HEK293 (cell line): ENCODE data around the gene ZNF804A.

Experiments
- CTCF ChIA-PET: fragments of 350-600 bp; formaldehyde crosslinking; extraction: SDS; loops from one replicate; lab custom pipeline; 2021; ENCODE audit warnings: antibody characterized with exemption; lab: Yijun Ruan, JAX
- POLR2A ChIA-PET: fragments of 300-600 bp; formaldehyde crosslinking; extraction: SDS; loops from one replicate; lab custom pipeline; 2020; ENCODE audit warnings: antibody characterized with exemption, inconsistent platforms; lab: Yijun Ruan, JAX
- H3K27ac ChIP-seq: fragments of 200-500 bp; sonication (Bioruptor generic); 2 replicates; pipeline ENCODE4 v1.5.1; 2014; ENCODE audit warnings: low read depth, low read length, control low read depth, inconsistent platforms; ENCODE audit errors: extremely low read depth
- H3K36me3 ChIP-seq, 2 experiments: fragments of 200-500 bp in 1 of 2; sonication (Bioruptor generic) in 1 of 2; 1 replicate in 1 of 2; 2 replicates in 1 of 2; pipeline ENCODE4 v1.5.1; 2014 to 2017; ENCODE audit warnings: inconsistent platforms in 2 of 2, low read length in 2 of 2; ENCODE audit not compliant: control insufficient read depth in 2 of 2, insufficient read depth in 1 of 2
- H3K4me1 ChIP-seq: fragments of 200-500 bp; sonication (Bioruptor generic); 2 replicates; pipeline ENCODE4 v1.5.1; 2014; ENCODE audit warnings: mild to moderate bottlenecking, low read length, inconsistent platforms; ENCODE audit not compliant: control insufficient read depth, insufficient read depth
- H3K4me3 ChIP-seq: 2 replicates; pipeline ENCODE4 v1.5.1; 2011; ENCODE audit warnings: low read depth, mild to moderate bottlenecking, control low read depth, low read length, moderate library complexity
- H3K9me3 ChIP-seq: fragments of 200-500 bp; sonication (Bioruptor generic); 2 replicates; pipeline ENCODE4 v1.5.1; 2014; ENCODE audit warnings: low read depth, low read length, inconsistent platforms; ENCODE audit not compliant: control insufficient read depth, insufficient read depth
- HOXA7 ChIP-seq: sonication (generic); formaldehyde crosslinking; IDR thresholded peaks from 2 replicates; pipeline ENCODE4 v1.8.1; 2022; ENCODE audit warnings: missing genetic modification reagents, borderline replicate concordance
- IKZF3 ChIP-seq: fragments of 450-650 bp; IDR thresholded peaks from 2 replicates; pipeline ENCODE4 v1.5.0; 2018; ENCODE audit warnings: missing biosample characterization, mild to moderate bottlenecking, missing genetic modification characterization, moderate library complexity
- OSR2 ChIP-seq: fragments of 450-650 bp; formaldehyde crosslinking; IDR thresholded peaks from 2 replicates; pipeline ENCODE4 v1.5.1; 2016; ENCODE audit warnings: missing biosample characterization, missing genetic modification characterization
- PRDM1 ChIP-seq: fragments of 450-650 bp; formaldehyde crosslinking; IDR thresholded peaks from 2 replicates; pipeline ENCODE4; 2016; ENCODE audit warnings: missing biosample characterization, missing genetic modification characterization
- REPIN1 ChIP-seq: fragments of 450-650 bp; formaldehyde crosslinking; IDR thresholded peaks from 2 replicates; pipeline ENCODE4 v1.5.1; 2017; ENCODE audit warnings: missing biosample characterization, missing genetic modification characterization, low read depth
- SCRT2 ChIP-seq: fragments of 450-650 bp; formaldehyde crosslinking; IDR thresholded peaks from 2 replicates; pipeline ENCODE4 v1.5.1; 2016; ENCODE audit warnings: missing biosample characterization, missing genetic modification characterization
- SP3 ChIP-seq: fragments of 450-650 bp; formaldehyde crosslinking; IDR thresholded peaks from 2 replicates; pipeline ENCODE4 v1.5.1; 2016; ENCODE audit warnings: missing biosample characterization, missing genetic modification characterization
- YY2 ChIP-seq: fragments of 450-650 bp; formaldehyde crosslinking; IDR thresholded peaks from 2 replicates; pipeline ENCODE4 v1.5.1; 2016; ENCODE audit warnings: missing biosample characterization, missing genetic modification characterization
- ZBTB17 ChIP-seq: fragments of 450-650 bp; formaldehyde crosslinking; IDR thresholded peaks from 2 replicates; pipeline ENCODE4 v1.5.1; 2016; ENCODE audit warnings: missing biosample characterization, missing genetic modification characterization
- ZBTB48 ChIP-seq: fragments of 450-650 bp; formaldehyde crosslinking; IDR thresholded peaks from 2 replicates; pipeline ENCODE4 v1.5.1; 2016; ENCODE audit warnings: missing biosample characterization, missing genetic modification characterization
- ZEB2 ChIP-seq: fragments of 450-650 bp; formaldehyde crosslinking; IDR thresholded peaks from 2 replicates; pipeline ENCODE4 v1.5.1; 2016; ENCODE audit warnings: missing biosample characterization, missing genetic modification characterization
- ZNF114 ChIP-seq: fragments of 450-650 bp; formaldehyde crosslinking; IDR thresholded peaks from 2 replicates; pipeline ENCODE4 v1.5.0; 2017; ENCODE audit warnings: missing biosample characterization, missing genetic modification characterization
- ZNF132 ChIP-seq: fragments of 450-650 bp; formaldehyde crosslinking; IDR thresholded peaks from 2 replicates; pipeline ENCODE4 v1.5.1; 2017; ENCODE audit warnings: missing biosample characterization, missing genetic modification characterization, borderline replicate concordance
- ZNF335 ChIP-seq: fragments of 450-650 bp; formaldehyde crosslinking; conservative IDR thresholded peaks from 2 replicates; pipeline ENCODE4 v1.5.1; 2016; ENCODE audit warnings: missing biosample characterization, missing genetic modification characterization
- ZNF37A ChIP-seq: fragments of 450-650 bp; IDR thresholded peaks from 2 replicates; pipeline ENCODE4 v1.5.1; 2018; ENCODE audit warnings: missing biosample characterization, missing genetic modification characterization
- ZNF416 ChIP-seq: fragments of 450-650 bp; formaldehyde crosslinking; IDR thresholded peaks from 2 replicates; pipeline ENCODE4 v1.5.1; 2016; ENCODE audit warnings: missing biosample characterization, missing genetic modification characterization
- ZNF544 ChIP-seq: fragments of 450-650 bp; formaldehyde crosslinking; IDR thresholded peaks from 2 replicates; pipeline ENCODE4 v1.5.0; 2017; ENCODE audit warnings: missing biosample characterization, missing genetic modification characterization
- ZNF549 ChIP-seq: fragments of 450-650 bp; IDR thresholded peaks from 2 replicates; pipeline ENCODE4 v1.5.1; 2018; ENCODE audit warnings: missing biosample characterization, missing genetic modification characterization, mild to moderate bottlenecking, inconsistent platforms, moderate library complexity
- ZNF561 ChIP-seq: fragments of 450-650 bp; IDR thresholded peaks from 2 replicates; pipeline ENCODE4 v1.5.1; 2018; ENCODE audit warnings: missing biosample characterization, missing genetic modification characterization, borderline replicate concordance
- ZSCAN23 ChIP-seq: fragments of 450-650 bp; formaldehyde crosslinking; IDR thresholded peaks from 2 replicates; pipeline ENCODE4 v1.5.1; 2016; ENCODE audit warnings: missing biosample characterization, missing genetic modification characterization
- TF ChIP-seq, protein P1 (sequence below): fragments of 450-650 bp; formaldehyde crosslinking; IDR thresholded peaks from 2 replicates; pipeline ENCODE4 v1.5.1; 2017; ENCODE audit warnings: missing biosample characterization, missing genetic modification characterization
- TF ChIP-seq, protein P2 (sequence below): fragments of 450-650 bp; formaldehyde crosslinking; IDR thresholded peaks from 2 replicates; pipeline ENCODE4 v1.5.0; 2017; ENCODE audit warnings: missing biosample characterization, missing genetic modification characterization, borderline replicate concordance
- TF ChIP-seq, protein P3 (sequence below): IDR thresholded peaks from 2 replicates; pipeline ENCODE4 v1.6.1; 2011; ENCODE audit warnings: mild to moderate bottlenecking, low read depth, low read length, borderline replicate concordance

The ZNF804A gene

DNA sequence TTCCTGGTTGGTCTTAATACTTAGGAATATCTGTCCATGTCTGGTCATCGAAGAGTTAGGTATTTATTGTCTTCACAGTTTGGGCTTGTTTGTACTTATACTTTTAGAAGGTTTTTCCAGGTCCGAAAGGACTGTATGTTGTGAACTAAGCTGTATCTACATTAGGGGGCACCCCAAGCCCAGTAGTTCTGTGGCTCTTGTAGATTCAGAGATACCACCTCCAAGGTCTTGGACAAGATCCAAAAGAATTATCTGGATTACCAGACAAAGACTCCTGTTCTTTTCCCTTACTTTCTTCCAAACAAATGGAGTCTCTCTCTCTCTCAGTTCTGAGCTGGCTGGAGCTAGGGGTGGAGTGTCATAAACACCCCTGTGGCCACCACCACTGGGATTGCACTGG, 328.7 kb downstream of the ZNF804A start:
- no peak overlapping the region for H3K27ac ChIP-seq
- ChIA-PET POLR2A (no interaction called here), CTCF (no interaction called here)
- H3K36me3 ChIP-seq: no peaks in the 10 kb centered on the region
- no peak overlapping the region for H3K4me3 ChIP-seq
- no peaks in the 10 kb centered on the region for H3K4me1 ChIP-seq
- no peak for TF ChIP-seq ZBTB17 (tag by site-specific recombination)
- TF ChIP-seq, protein P1, sequence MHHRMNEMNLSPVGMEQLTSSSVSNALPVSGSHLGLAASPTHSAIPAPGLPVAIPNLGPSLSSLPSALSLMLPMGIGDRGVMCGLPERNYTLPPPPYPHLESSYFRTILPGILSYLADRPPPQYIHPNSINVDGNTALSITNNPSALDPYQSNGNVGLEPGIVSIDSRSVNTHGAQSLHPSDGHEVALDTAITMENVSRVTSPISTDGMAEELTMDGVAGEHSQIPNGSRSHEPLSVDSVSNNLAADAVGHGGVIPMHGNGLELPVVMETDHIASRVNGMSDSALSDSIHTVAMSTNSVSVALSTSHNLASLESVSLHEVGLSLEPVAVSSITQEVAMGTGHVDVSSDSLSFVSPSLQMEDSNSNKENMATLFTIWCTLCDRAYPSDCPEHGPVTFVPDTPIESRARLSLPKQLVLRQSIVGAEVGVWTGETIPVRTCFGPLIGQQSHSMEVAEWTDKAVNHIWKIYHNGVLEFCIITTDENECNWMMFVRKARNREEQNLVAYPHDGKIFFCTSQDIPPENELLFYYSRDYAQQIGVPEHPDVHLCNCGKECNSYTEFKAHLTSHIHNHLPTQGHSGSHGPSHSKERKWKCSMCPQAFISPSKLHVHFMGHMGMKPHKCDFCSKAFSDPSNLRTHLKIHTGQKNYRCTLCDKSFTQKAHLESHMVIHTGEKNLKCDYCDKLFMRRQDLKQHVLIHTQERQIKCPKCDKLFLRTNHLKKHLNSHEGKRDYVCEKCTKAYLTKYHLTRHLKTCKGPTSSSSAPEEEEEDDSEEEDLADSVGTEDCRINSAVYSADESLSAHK: no peak
- no peak for TF ChIP-seq PRDM1 (tag by site-specific recombination)
- TF ChIP-seq ZSCAN23: no peak
- TF ChIP-seq ZEB2: no peak
- no peak for TF ChIP-seq ZNF335 (tag by site-specific recombination)
- TF ChIP-seq REPIN1: no peak
- TF ChIP-seq ZNF114 (tag by site-specific recombination): no peak
- no peak for TF ChIP-seq ZNF544
- no peak for TF ChIP-seq ZNF561 (tag by site-specific recombination)
- TF ChIP-seq ZNF549 (tag by site-specific recombination): no peak
- TF ChIP-seq, protein P2, sequence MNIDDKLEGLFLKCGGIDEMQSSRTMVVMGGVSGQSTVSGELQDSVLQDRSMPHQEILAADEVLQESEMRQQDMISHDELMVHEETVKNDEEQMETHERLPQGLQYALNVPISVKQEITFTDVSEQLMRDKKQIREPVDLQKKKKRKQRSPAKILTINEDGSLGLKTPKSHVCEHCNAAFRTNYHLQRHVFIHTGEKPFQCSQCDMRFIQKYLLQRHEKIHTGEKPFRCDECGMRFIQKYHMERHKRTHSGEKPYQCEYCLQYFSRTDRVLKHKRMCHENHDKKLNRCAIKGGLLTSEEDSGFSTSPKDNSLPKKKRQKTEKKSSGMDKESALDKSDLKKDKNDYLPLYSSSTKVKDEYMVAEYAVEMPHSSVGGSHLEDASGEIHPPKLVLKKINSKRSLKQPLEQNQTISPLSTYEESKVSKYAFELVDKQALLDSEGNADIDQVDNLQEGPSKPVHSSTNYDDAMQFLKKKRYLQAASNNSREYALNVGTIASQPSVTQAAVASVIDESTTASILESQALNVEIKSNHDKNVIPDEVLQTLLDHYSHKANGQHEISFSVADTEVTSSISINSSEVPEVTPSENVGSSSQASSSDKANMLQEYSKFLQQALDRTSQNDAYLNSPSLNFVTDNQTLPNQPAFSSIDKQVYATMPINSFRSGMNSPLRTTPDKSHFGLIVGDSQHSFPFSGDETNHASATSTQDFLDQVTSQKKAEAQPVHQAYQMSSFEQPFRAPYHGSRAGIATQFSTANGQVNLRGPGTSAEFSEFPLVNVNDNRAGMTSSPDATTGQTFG: no peak
- TF ChIP-seq YY2 (tag by site-specific recombination): no peak
- no peak for TF ChIP-seq SCRT2 (tag by site-specific recombination)
- no peak for TF ChIP-seq SP3
- no peak for TF ChIP-seq ZNF416 (tag by site-specific recombination)
- TF ChIP-seq, all 188 proteins: peak for 0
- no peaks in the 10 kb centered on the region for H3K9me3 ChIP-seq

DNA sequence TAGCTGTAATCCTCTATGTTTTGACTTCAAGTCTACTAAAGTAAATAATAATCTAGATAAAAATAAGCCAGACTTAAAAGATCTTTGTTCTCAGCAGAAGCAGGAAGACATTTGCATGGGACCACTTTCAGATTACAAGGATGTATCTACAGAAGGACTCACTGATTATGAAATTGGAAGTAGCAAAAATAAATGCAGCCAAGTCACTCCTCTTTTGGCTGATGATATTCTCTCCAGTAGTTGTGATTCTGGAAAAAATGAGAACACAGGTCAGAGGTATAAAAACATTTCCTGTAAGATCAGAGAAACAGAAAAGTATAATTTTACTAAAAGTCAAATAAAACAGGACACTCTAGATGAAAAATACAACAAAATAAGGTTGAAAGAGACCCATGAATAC, 338.4 kb downstream of the ZNF804A start:
- CTCF ChIA-PET: interaction anchor here (0.6 kb wide), 1 partner anchor 581 kb away, joined by 4 read pairs; no protein-coding TSS in a partner anchor
- POLR2A ChIA-PET: no interaction called here
- TF ChIP-seq ZNF37A (tag by site-specific recombination): no peak
- TF ChIP-seq, protein P1: no peak
- TF ChIP-seq, protein P3, sequence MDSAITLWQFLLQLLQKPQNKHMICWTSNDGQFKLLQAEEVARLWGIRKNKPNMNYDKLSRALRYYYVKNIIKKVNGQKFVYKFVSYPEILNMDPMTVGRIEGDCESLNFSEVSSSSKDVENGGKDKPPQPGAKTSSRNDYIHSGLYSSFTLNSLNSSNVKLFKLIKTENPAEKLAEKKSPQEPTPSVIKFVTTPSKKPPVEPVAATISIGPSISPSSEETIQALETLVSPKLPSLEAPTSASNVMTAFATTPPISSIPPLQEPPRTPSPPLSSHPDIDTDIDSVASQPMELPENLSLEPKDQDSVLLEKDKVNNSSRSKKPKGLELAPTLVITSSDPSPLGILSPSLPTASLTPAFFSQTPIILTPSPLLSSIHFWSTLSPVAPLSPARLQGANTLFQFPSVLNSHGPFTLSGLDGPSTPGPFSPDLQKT: no peak
- no peak for TF ChIP-seq OSR2
- no peak for TF ChIP-seq IKZF3 (tag by site-specific recombination)
- no peak for TF ChIP-seq HOXA7 (CRISPR knock-in tag)
- no peak for TF ChIP-seq ZBTB48
- TF ChIP-seq ZNF132: no peak
- Histone ChIP-seq H3K4me1 (no peaks in the 10 kb centered on the region), H3K27ac (no peak overlapping the region), H3K36me3 (no peaks in the 10 kb centered on the region), H3K4me3 (no peak overlapping the region), H3K9me3 (no peaks in the 10 kb centered on the region)
